GM10248 (cell line): ENCODE results near the gene TRAF3IP1.

ENCODE experiments used
- CTCF ChIA-PET: fragments of 300-600 bp; sonication (Branson Sonifier 250); formaldehyde crosslinking; extraction: SDS; loops from one replicate; lab custom pipeline; 2021; ENCODE audit warnings: antibody characterized with exemption; lab: Yijun Ruan, JAX
- POLR2A ChIA-PET: fragments of 350-650 bp; sonication (Branson Sonifier 250); formaldehyde crosslinking; extraction: SDS; loops from one replicate; lab custom pipeline; 2020; ENCODE audit warnings: antibody characterized with exemption; lab: Yijun Ruan, JAX
- DNase-seq: peaks from one replicate; pipeline ENCODE4 v3.0.0; 2012; ENCODE audit errors: extremely low spot score
- TF ChIP-seq, protein P1 (sequence below): IDR thresholded peaks from 2 replicates; pipeline ENCODE4 v1.5.1; 2012; ENCODE audit warnings: mild to moderate bottlenecking, low read depth; ENCODE audit errors: extremely low read depth, missing control alignments, control extremely low read depth

The TRAF3IP1 gene

DNA sequence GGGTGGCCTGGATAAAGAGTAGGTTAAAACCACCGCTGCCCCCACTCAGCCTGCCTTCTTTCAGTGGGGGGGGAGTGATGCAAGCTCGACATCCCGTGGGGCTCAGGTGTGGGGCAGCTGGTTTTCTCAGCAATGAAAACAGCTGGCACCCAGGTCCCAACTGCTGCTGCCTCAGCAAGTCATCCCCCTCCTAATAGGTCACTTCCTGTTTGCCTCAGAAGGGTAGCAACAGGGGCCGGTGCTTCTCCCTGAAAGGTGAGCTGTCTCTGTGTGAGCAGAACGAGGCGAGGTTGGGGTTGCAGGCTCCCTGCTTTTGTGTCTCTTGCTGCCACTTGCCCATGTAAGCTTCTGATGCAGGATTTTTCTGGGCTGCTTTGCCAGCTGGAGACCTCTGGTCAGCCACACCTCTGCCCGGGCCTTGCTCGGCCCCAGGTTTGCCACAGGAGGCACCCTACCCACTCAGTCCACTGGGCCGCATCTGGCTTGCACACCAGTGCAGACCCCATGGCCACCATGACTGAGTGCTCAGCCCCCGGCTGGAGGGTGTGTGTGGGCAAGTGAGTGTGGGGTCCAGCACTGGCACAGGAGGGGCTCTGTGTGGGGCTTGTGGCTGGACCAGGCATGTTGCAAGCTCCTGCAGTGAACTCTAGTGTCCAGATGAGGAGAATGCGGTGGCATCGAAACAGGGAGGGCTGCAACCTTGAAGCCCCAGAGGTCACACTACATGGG, 94.9 kb downstream of the TRAF3IP1 start:
- POLR2A ChIA-PET = no interaction called here
- TF ChIP-seq, protein P1, sequence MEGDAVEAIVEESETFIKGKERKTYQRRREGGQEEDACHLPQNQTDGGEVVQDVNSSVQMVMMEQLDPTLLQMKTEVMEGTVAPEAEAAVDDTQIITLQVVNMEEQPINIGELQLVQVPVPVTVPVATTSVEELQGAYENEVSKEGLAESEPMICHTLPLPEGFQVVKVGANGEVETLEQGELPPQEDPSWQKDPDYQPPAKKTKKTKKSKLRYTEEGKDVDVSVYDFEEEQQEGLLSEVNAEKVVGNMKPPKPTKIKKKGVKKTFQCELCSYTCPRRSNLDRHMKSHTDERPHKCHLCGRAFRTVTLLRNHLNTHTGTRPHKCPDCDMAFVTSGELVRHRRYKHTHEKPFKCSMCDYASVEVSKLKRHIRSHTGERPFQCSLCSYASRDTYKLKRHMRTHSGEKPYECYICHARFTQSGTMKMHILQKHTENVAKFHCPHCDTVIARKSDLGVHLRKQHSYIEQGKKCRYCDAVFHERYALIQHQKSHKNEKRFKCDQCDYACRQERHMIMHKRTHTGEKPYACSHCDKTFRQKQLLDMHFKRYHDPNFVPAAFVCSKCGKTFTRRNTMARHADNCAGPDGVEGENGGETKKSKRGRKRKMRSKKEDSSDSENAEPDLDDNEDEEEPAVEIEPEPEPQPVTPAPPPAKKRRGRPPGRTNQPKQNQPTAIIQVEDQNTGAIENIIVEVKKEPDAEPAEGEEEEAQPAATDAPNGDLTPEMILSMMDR = no peak
- CTCF ChIA-PET = interaction anchor here (0.8 kb wide), 1 partner anchor 44 kb away, joined by 3 read pairs; no protein-coding TSS in a partner anchor
- no peak for DNase-seq

DNA sequence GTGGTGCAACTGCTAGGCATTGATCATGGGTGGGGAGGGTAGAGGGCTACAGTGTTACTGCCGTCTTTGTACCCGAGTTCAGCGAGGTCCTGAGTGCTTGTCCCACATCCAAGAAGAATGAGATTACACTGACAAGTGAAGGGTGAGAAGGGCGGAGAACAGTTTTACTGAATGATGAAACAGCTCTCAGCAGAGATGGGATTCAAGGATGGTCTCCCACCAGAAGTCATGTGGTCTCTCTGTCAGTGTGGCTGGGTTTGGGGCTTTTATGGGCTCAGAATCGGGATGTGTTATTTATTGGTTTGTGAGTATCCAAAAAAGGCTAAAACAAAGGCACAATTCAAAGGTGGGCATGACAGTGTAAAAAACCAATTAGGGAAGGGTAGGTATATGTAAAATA, 95.6 kb downstream of the TRAF3IP1 start:
- CTCF ChIA-PET = interaction anchor here (0.8 kb wide), 1 partner anchor 45 kb away, joined by 3 read pairs; no protein-coding TSS in a partner anchor
- DNase-seq = no peak
- TF ChIP-seq, protein P1 = no peak
- POLR2A ChIA-PET = no interaction called here

DNA sequence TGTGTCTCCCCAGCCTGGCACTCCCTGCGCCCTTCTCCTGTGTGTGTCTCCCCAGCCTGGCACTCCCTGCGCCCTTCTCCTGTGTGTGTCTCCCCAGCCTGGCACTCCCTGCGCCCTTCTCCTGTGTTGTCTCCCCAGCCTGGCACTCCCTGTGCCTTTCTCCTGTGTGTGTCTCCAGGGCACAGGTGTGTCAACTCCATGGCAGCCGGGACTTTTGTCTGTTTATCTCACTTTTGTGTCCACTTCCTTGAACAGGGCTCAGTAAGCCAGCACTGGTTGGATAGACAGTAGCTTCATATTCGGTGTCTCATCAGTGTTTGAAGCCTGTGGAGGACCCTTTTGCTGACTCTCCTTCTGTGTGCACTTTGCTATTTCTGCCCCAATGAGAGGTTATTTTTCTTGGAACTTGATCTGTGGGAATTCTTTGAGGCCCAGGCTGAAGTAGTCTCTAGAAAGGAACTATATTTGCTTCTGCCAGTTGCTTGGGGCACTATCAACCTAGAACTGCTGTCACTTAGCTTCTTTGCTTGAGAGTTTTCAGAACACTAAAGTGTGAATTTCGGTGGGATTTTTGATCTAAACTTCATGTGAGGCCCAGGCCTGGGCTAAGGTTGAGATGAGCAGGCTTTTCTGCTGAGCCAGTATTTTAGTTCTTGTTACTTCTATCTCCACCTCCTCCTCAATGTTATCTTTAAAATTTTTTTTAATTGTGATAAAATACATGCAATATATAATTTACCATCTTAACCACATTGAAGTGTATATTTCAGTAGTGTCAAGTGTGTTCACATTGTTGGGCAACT, 98.1 kb downstream of the TRAF3IP1 start:
- no peak for DNase-seq
- ChIA-PET CTCF (no interaction called here), POLR2A (no interaction called here)
- TF ChIP-seq, protein P1 = no peak

DNA sequence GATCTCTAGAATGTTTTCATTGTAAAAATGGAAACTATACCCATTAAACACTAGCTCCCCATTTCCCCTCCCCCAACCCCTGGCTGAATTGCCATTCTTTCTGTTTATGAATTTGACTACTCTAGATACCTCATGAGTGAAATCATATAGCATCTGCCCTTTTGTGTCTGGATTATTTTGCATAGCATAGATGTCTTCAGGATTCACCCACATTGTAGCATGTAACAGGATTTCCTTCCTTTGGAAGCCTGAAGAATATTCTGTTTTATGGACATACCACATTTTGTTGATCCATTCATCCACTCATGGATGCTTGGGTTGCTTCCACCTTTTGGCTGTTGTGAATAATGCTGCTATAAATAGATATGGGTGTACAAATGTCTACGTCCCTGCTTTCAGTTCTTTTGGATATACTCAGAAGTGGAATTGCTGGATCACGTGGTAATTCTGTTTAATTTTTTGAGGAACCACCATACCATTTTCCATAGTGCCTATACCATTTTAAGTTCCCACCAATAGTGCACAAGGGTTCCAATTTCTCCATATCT, 98.8 kb downstream of the TRAF3IP1 start:
- DNase-seq = no peak
- CTCF ChIA-PET = no interaction called here
- POLR2A ChIA-PET = no interaction called here
- TF ChIP-seq, protein P1 = no peak

DNA sequence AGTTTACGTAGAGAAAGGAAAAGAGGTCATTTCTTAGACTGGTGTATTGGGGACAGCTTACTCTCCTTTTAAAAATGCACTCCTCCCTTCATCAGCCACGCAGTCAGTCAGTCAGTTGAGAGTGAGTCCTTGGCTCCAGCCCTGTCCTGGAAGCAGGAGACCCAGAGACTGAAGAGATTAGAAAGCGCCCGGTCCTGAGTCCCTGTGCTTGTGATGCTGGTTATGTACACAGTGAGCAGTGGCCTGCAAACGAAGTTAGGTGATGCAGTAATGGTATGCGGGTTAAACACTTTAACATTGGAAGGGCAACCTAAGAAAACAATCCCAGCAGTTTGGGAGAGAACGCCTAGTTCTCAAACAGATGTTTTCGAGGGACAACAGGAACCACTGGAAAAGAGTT, 100.1 kb downstream of the TRAF3IP1 start:
- ChIA-PET CTCF (no interaction called here), POLR2A (no interaction called here)
- no peak for DNase-seq
- TF ChIP-seq, protein P1 = no peak

DNA sequence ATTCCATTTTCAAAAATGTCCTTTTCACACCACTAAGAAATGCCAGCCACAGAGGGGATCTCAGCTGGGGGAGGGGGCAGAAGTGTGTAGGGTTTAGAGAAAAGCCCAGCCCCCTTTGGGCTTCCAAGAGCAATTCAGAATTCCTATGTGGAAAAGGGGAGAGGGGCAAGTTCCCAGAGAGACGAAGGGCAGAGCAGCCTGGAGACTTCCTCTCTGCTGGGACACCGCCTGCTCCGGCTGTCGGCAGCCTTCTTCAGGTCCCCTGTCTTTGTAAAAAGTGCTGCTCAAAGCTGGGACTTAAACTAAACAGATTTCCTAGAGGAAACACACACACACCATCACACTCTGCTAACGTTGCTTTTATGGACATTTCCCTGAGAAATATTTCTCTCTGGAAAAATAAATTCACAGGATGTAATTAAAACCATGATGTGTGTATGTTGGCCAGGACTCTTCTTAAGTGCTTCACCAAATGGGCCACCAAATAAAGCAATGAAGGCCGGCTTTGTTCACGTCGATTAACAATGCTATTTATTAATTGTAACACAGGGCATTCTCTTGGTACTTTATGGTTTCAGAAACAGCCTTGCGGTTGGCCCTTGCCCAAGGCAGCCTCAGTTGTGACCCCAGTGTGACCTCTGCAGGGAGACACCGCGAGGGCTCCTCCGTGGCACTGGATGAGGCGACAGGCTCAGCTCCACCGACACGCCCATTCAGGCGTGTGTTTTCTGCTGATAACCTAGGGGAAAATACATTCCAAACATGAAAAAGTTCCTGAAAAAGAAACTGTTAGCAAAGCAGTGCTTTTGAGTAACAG, 100.8 kb downstream of the TRAF3IP1 start:
- CTCF ChIA-PET = interaction anchor here (1.0 kb wide), 1 partner anchor 10 kb away, joined by 3 read pairs; no protein-coding TSS in a partner anchor
- TF ChIP-seq, protein P1 = no peak
- no peak for DNase-seq
- POLR2A ChIA-PET = no interaction called here
